Fibroblast of lung (primary cell): ENCODE measurements around the gene FIBCD1.

Source experiments
- EZH2 ChIP-seq: IDR thresholded peaks from 2 replicates; pipeline ENCODE4 v1.5.1; 2012; ENCODE audit warnings: low read length, control low read depth, mild to moderate bottlenecking; ENCODE audit errors: missing control alignments
- TF ChIP-seq, protein P1 (sequence below), 2 donors: IDR thresholded peaks in 1 of 2; conservative IDR thresholded peaks in 1 of 2; 1 replicate in 1 of 2; 2 replicates in 1 of 2; pipeline ENCODE4 v1.5.1; 2011 to 2012; ENCODE audit warnings: low read length in 2 of 2, control low read depth in 1 of 2, inconsistent platforms in 1 of 2, low read depth in 1 of 2, mild to moderate bottlenecking in 1 of 2

DNA sequence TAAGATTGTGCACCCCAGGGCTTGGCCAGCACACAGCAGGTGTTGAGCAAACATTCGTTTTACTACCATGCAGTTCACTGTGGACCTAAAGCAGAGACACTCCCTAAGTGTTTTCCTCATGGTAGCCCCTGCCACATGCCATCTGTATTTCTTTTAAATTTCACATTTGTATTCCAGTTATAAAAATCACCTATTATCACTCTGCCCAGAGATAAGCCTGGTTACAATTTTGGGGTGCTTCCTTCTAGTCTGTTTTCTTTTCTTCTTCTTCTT is 10.9 kb upstream of the FIBCD1 start:
- TF ChIP-seq, protein P1, sequence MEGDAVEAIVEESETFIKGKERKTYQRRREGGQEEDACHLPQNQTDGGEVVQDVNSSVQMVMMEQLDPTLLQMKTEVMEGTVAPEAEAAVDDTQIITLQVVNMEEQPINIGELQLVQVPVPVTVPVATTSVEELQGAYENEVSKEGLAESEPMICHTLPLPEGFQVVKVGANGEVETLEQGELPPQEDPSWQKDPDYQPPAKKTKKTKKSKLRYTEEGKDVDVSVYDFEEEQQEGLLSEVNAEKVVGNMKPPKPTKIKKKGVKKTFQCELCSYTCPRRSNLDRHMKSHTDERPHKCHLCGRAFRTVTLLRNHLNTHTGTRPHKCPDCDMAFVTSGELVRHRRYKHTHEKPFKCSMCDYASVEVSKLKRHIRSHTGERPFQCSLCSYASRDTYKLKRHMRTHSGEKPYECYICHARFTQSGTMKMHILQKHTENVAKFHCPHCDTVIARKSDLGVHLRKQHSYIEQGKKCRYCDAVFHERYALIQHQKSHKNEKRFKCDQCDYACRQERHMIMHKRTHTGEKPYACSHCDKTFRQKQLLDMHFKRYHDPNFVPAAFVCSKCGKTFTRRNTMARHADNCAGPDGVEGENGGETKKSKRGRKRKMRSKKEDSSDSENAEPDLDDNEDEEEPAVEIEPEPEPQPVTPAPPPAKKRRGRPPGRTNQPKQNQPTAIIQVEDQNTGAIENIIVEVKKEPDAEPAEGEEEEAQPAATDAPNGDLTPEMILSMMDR (conservative IDR thresholded peaks at IDR 0.05 in 1 of 2, IDR thresholded peaks at IDR 0.05 in 1 of 2; ENCODE audit: low read depth in 1 of 2, low read length in 2 of 2), result no peak
- TF ChIP-seq EZH2, result no peak
